NCI-H146 treated with DMSO at 0.1 percent for 48 hours (cell line): ENCODE data around the gene KRTAP10-2.

Experiments used
- DNase-seq: peaks from one replicate; lab custom pipeline; 2025; ENCODE audit not compliant: unreplicated experiment; lab: John Stamatoyannopoulos, UW

Gene KRTAP10-2

DNA sequence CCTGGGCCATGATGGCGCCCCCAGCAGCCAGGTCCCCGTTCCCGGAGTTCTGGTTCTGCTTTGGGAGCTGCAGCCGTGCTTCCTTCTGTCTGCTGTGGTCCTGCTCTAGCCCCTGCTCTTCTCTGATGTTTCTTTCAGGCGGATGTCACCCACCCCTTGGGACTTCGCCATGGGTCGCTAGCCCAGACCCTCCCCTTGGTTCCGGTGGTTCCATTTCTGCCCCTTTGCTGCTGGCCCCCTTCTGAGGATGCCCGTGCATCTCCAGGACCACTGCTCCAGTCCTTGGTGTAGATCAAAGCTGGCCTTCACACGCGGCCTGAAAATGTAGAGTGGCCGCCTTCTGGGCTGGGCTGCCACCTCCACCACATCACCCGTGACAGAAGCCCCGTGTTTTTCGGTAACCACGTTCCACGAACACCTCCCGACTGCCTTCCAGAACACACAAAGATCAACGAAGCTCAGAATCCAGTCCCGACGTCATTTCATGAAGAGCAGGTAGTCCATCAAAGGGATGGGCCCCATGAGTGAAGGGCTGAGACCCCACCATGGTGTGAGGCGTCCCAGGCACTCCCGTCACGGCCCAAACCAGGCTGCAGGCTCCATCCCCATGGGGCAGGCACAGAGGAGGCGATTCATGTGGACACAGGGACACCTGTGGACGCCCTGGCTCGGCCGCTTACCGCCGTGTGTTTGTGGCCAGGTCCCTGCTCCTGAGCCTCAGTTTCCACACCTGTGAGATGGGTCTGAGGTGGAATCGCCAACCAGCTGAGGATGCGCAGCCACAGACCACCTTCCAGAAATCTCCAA lies 35.7 kb downstream of the KRTAP10-2 start:
- DNase-seq, result no peak

DNA sequence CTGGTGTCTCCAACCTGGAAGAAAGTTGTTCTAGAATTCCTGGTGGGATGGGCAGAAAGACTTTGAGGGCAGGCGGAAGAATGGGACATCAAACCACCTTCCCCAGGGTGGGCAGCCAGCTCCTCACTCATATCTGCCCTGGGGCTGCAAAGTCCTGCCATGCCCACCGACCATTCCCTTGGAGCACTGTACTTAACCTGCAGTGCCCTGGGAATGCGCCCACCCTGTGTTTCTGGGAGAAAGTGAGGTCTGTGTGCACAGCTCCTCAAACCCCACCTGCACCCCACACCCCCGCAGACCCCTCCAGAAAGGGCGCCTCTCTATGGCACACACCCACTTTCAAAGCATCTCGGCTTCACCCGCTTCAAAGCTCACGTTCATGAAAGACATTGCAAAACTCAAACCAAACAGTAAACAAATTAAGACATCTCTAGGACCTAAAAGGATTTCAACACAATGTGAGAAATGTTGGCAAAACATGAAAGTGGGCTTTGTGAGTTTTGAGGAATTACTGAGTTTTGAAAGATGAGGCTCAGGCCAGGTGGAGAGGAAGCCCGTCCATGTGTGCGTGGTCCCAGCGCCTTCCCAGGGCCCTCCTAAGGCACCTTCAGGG lies 36.5 kb downstream of the KRTAP10-2 start:
- DNase-seq, result no peak

DNA sequence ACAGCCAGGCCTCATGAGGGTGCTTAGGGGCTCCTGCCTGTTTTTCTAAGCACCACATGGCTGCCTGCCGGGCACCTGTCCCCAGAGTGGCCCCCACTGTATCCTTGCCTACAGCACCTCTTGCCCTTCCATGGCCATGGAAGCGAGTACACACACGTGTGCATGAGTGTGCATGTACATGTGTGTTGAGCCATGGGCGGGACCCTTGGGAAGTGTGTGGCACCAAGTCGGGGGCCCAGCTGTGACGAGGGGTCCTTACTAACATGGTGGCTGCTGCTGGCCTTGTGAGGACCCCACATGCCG lies 37.1 kb downstream of the KRTAP10-2 start:
- DNase-seq, result no peak

DNA sequence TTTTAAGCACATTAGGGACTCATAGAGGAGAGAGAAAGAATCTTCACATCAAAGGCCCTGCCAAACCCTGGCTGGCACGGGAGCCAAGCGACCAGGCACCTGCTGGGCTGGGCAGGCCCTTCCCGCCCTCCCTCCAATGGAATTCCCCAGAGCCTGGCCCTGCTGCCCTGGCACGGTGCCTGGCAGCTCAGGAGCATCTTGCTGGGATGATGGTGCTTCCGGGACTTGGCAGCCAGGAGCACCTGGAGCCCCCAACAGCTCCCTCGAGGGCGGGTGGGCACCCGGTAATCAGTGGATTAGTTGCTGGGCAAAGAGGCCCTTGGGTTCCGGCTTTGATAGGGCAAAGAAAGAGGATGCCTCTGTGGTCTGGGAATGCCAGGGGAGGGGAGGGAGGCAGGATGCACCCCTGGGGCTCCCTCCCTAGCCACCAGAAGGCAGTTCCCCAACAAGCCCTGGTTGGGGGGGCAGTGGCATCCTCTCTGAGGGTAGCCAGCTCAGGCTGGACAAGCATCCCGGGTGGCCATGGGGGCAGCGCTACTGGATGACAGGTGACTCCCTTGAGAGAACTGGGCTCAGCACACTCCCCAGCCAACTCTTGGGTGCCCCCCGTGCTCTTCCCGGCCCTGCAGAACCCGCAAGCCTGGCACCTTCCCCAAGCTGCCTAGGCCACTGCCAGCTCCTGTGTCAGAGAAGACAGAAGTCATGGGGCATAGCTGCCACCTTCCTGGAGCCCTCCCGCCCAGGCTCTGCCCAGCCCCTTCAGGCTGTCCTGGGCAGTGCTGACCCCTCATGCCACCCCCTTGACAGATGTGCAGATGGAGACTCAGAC lies 37.7 kb downstream of the KRTAP10-2 start:
- no peak for DNase-seq

DNA sequence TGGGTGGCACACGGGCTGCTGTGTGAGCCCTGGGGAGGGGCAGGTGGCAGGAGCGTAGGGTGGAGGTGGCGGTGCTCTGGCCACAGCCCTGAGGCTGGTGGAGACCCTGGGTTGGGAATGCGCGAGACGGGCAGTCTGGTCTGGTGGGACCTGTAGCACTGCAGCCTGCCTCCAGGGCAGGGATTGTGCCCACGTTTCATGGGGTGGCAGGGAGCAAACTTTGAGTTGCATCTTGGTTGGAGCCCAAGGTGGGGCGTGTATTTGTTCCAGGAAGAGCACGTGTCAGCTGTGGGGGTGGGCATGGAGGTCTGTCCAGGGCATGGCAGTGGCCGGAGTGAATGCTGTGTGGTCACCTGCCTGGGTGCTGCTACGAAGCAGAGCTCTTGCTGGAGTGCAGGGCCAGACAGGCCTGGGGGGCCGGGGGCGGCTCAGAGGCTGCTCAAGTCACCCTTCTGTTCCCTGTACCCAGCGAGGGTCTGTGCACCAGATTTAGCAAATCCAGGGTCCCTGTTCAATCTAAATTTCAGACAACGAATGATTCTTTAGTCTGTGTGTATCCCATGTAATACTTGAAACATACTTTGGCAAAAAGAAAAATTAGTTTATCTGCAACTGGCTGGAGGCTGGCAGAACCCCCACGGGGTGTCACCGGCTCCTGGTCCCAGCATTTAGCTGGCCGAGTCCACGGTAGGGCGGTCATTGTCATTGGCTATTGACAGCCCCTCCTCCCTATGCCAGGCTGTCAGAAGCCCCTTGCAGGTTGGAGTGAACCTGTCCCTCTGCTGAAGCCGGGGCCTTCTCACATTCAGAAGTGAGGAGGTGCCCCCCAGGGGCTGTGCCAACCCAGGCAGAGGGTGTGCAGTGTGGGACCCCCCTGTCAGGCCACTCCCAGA lies 38.6 kb downstream of the KRTAP10-2 start:
- DNase-seq, result no peak

DNA sequence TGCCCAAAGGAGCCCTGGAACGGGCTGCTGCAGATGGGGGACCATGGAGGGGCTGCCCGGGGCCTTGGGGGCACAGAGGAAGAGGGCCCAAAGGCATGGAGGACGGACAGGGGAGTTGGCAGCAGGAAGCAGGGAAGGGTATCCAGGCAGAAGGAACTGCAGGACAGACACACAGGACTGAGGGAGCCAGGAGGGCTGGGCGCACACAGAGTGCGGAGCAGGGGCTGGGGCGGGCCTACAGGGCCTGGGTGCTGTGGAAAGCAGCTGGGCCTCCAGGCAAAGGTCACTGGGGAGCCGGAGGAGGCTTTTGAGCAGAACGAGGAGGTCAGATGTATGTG lies 39.4 kb downstream of the KRTAP10-2 start:
- no peak for DNase-seq

DNA sequence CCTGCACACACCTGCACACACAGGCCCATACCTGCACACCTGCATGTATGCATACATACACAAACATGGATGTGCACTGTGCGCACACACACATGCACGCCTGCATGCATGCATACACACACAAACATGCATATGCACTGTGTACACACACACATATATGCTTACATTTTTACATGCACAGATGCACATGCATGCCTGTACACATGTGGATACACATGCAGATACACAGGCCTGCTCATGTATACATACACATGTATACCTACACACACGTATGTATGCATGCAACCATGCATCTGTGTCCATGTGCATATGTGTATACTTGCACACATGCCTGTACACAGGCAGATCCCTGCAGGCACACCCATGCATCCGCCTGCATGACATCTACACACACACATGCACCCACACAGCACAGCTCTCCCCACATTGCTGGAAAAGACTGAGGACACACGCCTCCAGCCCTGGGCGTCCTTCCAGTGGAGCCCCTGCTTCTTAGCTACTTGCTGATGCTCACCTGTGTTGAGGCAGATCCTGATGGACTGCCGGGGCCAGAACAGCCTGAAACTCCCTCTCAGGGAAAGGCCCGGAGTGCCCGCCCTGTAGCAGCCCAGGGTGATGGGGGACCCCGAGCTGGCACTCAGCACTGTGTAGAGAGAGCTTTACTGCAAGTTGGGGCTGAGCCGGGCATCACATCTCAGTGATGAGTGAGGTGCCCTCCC lies 39.9 kb downstream of the KRTAP10-2 start:
- DNase-seq, result no peak

DNA sequence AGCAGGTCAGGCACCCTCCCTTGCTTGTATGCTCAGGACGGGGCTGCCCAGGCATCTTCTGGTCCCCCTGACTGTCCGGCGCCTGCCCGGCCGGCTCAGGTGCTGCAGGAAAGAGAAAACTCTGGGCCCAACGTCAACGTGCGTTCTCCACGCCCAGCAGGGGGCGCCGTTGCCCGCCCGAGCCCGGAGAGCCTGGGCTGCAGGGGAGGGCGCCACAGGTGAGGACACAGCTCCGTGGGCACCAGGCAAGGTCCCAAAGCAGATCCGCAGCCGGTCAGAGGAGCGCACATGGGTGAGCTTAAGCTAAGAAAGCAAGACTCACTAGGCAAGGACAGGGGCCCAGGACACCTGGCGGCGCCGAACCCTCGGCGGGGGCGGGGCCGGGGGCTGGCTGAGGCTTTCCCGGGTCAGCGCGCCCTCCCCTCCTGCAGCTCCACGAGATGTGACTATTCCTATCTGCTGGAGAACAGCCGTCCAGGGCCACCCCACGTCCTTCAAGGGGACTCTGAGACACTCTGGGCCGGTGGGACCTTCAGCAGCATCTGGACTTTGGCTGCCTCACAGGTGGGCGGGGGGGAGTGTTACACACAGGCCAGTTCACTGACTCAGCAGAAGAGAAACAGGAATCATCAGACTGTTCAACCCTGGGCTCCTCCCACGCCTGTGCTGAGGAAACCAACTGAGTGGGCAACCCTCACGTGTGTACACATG lies 40.6 kb downstream of the KRTAP10-2 start:
- DNase-seq, result no peak

DNA sequence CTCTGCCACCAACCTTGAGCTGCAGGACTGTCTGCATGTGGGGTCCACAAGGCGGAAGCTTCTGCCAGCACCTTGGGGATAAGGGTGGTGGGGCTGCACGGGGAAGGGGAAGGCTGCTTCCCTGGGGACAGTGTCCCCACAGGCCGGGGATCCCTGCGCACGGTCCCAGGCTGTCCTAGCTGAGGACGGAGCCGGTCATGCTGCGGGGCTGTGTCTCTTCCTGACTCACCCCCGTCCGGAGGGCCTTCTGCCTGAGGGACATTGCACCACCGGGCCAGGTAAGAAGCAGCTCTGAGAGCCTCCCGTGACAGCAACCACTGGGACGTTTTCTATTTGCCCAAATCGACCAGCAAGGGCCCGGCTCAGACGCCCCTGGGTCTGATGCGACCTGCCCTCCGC lies 41.2 kb downstream of the KRTAP10-2 start:
- no peak for DNase-seq

DNA sequence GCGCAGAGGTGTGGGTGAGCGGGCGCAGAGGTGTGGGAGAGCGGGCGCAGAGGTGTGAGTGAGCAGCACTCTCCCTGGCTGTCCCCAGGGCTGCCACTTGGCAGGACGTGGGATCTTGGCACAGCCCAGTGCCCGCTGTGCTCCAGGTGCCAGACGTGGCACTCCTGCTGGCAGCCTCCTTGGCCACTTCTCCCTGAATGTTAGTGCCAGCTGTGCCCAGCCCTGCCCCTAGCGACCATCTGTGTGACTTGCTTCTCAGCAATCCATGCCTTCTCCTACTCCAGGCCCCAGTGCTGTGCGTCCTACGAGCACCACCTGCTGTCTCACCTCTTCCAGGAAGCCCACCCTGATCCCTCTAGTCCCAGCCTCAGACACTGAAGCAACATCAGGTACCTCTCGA lies 41.8 kb downstream of the KRTAP10-2 start:
- no peak for DNase-seq

DNA sequence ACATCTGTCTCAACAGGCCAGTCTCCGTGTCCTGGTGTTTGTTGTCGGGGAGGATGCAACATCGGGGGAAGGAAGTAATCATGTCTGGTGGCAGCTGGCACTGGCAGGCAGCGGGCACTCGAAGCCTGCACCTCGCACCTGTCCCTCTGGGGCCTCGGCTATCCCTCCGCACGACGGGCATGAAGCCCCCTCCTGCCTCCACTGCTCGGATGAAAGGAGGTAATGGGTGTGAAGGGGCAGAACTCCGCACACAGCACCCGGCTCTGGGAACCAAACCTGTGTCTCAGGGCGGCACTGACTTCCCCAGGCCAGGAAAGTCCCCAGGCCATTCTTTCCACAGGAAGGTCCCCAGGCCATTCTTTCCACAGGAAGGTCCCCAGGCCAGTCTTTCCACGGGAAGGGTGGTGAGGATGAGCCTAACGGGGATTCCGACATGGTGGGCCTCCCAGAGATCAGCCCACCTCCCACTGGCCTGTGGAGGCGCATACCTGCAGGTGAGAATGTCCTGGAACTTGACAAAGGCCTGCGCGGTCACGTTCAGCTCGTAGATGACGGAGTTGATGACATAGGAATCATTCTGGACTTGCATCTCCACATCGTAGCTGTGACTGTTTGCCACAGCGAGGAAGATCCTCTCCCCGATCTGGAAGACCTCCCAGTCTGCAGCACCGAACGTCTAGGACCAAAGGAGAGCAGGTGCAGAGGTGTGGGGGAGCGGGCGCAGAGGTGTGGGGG lies 42.4 kb downstream of the KRTAP10-2 start:
- DNase-seq, result no peak

DNA sequence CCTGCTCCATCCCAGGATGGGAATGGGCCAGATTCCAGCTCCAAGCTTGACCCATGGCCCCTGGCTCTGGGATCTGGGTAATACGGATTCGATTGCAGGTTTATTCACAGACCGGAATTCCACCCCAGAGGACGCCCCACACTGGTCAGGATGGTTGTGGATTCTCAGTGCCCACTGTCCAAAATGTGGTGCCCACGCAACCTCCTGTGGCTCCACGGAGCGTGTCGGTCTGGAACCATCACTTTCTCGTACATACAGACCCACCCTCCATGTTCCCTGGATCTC lies 42.9 kb downstream of the KRTAP10-2 start:
- no peak for DNase-seq

DNA sequence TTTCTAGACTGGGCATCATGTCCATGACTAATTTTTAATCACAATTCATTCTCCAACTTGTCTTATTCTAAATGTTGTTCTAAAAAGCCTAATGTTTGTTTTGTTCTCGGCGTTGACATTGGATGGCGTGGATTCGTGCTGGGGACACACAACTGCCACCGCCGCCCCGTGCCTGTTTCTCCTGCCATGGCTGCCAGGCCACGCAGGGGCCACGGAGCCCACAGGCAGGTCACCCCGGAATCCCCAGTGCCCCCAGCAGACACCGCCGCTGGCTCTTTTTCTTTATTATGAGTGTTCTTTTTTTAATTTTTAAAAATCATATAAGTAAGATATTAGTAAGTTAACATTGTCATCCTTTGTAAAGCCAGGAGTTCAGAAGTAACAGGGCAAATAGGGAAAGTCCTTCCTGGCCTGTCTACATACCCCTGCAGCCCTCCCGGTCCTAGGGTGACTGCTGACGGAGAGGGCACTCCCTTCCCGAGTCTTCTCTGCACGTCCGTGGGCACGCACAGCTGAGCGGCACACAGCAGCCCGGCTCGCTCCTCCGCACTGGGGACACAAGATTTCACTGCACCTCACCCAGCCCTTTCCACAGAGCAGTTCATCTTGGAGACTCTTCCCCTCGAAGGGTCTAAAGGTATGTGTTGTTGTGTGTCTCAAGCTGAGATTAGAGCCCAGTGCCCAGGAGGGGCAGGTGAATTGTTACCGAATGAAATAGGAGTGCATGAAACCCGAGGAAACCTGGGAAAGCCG lies 43.5 kb downstream of the KRTAP10-2 start:
- DNase-seq, result no peak

DNA sequence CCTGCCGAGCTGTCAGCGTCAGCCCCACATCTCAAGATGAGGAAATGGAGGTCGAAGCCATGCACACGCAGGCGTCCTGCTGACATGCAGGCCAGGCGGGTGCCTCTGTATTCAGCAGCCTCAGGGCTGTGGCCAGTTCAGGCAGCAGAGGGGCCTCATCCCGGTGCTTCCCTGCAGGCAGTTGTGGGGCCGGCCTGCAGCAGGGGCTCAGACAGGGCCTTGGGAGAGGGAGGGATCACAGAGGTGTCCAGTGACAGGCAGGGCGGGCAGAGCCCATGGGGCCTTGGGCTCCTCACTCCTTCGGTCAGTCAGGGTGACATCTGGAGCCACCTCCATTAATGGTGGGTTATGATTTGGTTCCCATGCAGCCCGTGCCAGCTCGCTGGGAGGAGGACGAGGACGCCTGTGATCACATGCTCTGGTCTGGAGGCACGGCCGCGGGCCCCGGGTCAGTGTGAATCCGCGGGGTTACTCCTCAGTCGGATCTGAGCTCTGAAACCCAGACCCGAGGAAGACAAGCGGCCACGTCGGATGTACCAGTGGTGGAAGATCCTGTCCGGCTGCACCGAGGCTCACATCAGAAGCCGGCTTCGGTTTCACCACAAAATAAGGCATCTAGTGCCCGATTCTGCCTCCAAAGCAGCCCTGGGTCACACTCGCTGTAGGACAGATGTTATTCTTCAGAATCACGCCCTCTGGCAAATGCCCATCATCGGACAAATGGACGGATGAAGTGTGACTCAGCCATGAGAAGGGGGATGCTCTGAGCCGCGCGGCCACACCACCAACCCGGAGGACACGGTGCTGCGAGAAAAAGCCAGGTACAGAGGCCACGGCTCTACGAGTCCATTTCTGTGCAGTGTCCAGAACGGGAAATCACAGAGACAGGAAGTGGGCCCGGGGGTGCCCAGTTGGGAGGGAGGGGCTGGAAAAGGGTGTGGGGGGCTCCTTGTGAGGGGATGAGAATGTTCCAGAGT lies 44.7 kb downstream of the KRTAP10-2 start:
- no peak for DNase-seq

DNA sequence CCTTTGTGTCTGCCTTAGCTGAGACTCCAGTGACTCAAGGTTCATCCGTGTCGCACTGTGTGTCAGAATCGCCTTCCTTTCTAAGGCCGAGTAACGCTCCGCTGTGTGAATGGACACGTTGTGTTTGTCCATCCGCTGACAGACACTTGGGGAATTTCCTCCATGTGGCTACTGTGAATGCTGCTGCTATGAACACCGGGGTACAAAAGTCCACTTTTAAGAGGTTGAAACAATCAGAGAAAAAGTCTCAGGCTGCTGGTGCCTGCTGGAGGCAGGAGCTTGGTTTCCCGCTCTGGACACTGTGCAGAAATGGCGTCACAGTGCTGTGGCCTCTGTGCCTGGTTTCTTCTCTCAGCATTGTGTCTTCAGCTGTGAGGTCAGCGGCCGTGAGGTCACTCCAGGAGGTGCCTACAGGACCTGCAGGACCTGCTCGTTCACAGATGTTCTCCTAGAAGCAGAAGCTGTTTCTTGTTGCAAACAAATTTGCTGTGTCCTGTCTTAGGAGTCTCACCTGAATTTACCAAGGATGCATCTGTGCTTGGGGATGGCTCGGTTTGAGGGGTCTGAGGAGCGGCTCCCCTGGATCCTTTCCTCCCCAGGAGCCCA lies 45.5 kb downstream of the KRTAP10-2 start:
- no peak for DNase-seq

DNA sequence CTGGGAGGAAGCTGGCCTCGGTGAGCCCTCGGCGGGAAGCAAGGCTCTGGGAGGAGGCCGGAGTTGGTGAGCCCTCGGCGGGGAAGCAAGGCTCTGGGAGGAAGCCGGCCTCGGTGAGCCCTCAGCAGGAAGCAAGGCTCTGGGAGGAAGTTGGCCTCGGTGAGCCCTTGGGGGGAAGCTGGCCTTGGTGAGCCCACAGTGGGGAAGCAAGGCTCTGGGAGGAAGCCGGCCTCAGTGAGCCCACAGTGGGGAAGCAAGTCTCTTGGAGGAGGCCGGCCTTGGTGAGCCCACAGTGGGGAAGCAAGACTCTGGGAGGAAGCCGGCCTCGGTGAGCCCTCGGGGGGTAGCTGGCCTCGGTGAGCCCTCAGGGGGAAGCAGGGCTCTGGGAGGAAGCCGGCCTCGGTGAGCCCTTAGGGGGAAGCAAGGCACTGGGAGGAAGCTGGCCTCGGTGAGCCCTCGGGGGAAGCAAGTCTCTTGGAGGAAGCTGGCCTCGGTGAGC lies 47.4 kb downstream of the KRTAP10-2 start:
- no peak for DNase-seq
